ENCODE measurements around the gene F8. TPM values are rescaled to one million over a fixed set of nuclear protein-coding genes. Genes with fewer than 3 reads are reported as not detected.
"Not testable (repeated sequence)": the region's sequence is repeated elsewhere in the genome, so short reads cannot be mapped to it uniquely, and the experiment has no call there.

Gene F8
- total RNA-seq, 2 experiments from 2014 or later: 7.5 to 8.9 TPM

DNA sequence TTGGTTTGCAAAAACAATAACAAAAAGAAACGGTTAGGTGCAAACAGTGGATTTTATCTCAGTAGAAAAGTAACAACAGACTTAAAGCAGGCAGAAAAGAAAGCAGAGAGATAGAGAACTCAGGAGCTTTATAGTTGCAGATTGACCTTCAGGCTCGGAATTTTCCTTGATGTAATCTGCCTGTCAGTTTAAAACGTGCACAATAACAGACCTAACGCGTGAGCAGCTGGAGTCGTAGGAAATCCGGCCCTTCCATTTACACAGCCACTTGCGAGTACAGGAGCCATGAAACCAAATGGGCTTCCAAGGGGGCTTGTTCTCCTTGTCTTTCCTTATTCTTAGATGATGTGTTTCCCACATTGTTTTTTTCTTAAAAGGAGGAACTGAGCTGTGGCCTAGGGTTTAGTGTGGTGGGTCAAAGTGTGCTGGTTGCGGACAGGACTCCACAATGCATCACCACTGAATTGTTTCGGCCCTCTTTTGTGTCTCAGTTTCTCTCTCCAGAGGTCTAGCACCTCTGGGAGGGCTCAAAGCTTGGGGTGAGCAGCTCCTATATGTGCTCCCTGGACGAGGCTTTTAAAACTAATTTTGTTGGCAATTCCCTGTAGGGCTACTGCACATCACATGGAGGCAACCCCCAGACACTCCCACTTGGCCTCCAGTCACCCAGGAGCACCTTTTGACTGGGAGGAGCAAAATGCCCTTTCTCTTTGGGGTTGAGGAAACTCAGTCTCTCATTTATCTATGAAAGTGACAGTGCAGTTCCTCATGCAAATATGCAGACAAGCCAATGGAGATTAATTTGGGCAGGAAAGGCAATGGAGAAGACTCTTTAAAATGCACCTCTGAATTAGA lies 203.4 kb downstream of the F8 start:
- no peaks in the 10 kb centered on the region for H3K4me1 Mint-ChIP-seq (ENCODE audit: low read depth)
- POLR2A ChIA-PET: no interaction called here
- H3K27me3 Mint-ChIP-seq: no peaks in the 10 kb centered on the region
- intact Hi-C loops (cut with micrococcal nuclease): no loop called here
- no peak overlapping the region for H3K27ac Mint-ChIP-seq
- H3K4me3 Mint-ChIP-seq: no peak overlapping the region
- H3K9me3 Mint-ChIP-seq: no peaks in the 10 kb centered on the region
- no peak for DNase-seq
- H3K36me3 Mint-ChIP-seq: no peaks in the 10 kb centered on the region
- CTCF ChIA-PET: no interaction called here

GRCh38 chrX:154817048-154817618 lies 205.4 kb downstream of the F8 start:
- H3K27ac Mint-ChIP-seq; H3K9me3 Mint-ChIP-seq; DNase-seq; intact Hi-C loops (cut with micrococcal nuclease); H3K4me3 Mint-ChIP-seq; H3K36me3 Mint-ChIP-seq; H3K4me1 Mint-ChIP-seq (ENCODE audit: low read depth); H3K27me3 Mint-ChIP-seq; POLR2A ChIA-PET; CTCF ChIA-PET: not testable (repeated sequence)

DNA sequence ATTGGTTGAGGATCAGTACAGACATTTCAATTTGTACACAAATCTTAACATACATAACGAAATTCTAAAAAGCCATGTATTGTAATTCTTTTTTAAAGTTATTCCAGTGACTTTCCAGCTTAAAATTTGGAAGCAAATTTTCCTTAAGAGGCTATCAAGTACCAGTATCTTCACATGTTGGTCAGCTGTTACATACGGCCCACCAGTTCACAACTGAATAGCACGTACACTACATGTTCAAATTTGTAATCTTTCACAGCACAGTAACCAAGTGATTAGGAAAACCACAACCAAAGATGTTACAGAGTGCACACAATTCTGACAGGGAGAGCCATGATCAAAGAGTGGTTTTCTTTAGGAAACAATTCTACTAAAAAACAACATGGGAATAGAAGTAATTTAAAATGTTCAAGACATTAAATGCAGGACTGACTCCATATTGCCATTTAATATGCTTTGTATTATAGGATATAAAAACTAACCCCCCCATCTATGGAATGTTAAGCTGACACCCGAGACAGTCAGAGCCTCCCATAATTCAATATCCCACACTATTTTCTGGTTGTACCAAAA lies 206.1 kb downstream of the F8 start:
- DNase-seq; H3K4me1 Mint-ChIP-seq (ENCODE audit: low read depth); H3K27ac Mint-ChIP-seq; POLR2A ChIA-PET; intact Hi-C loops (cut with micrococcal nuclease); H3K36me3 Mint-ChIP-seq; H3K9me3 Mint-ChIP-seq; H3K27me3 Mint-ChIP-seq; H3K4me3 Mint-ChIP-seq; CTCF ChIA-PET: not testable (repeated sequence)

- ChIA-PET POLR2A (no interaction called here), CTCF (no interaction called here)
- Mint-ChIP-seq H3K4me3 (no peak overlapping the region), H3K9me3 (no peaks in the 10 kb centered on the region), H3K27ac (no peak overlapping the region), H3K27me3 (peaks cover 5% of the 10 kb centered on the region), H3K4me1 (ENCODE audit: low read depth) (no peaks in the 10 kb centered on the region), H3K36me3 (no peaks in the 10 kb centered on the region)
- no peak for DNase-seq
- intact Hi-C loops (cut with micrococcal nuclease): no loop called here
Observed at GRCh38 chrX:154815274-154815818, 207.2 kb downstream of the F8 start.

DNA sequence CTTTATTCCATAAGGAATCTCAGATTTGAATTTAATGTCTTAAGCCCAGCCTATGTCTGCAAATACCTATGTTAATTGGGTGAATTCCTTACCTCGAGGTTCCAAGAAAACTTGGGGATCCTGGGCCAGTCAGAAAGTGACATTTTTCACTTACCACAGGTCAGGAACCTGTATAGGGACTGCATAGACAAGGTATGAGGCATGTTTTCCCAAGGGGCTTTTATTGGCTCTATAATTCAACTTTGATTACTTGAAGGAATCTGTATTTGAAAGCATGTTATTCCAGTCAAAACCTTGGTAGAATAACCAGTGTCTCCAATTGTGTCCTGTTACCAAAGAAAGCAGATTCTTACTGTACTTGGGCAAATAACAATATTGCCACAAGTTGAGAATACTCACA lies 208.7 kb downstream of the F8 start:
- no peaks in the 10 kb centered on the region for H3K4me1 Mint-ChIP-seq (ENCODE audit: low read depth)
- H3K27ac Mint-ChIP-seq: no peak overlapping the region
- ChIA-PET POLR2A (no interaction called here), CTCF (no interaction called here)
- peaks cover 5% of the 10 kb centered on the region for H3K27me3 Mint-ChIP-seq
- DNase-seq: no peak
- no peak overlapping the region for H3K4me3 Mint-ChIP-seq
- H3K36me3 Mint-ChIP-seq: no peaks in the 10 kb centered on the region
- H3K9me3 Mint-ChIP-seq: no peaks in the 10 kb centered on the region
- intact Hi-C loops (cut with micrococcal nuclease): no loop called here

DNA sequence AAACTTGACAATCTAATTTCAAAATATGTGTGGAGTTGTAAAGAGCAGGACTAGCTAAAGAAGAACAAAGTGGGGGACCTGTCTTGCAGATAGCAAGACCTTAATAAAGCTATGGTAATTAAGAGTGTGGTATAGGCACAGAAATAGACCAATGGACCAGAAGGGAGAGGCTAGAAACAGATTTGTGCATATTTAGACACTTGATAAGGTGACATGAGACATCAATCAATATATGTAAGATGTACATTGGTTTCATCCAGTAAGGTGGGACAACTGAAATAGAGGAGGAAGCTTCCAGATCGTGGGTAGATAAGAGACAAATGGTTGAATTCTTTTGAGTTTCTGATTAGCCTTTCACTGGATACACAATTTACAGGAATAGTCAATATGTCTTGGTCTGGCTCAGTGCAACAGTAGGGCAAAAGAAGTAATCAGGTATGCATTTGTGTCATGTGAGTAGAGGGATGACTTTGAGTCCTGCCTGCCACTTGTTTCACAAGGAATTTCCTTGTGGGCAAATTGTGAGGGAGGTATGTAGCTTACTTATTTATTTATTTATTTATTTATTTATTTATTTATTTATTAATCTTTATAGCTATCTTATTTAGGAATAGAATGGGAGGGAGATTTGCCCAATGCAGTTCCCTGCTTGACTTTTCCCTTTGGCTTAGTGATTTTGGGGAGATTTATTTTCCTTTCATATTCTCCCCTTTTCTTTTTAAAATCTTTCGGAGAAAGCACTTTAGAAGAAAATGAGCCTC lies 210.0 kb downstream of the F8 start:
- ChIA-PET POLR2A (no interaction called here), CTCF (interaction anchor here (0.6 to 1.5 kb wide), 3 partner anchors 9 to 310 kb away, joined by 3 to 5 read pairs (median 3); no protein-coding TSS in a partner anchor)
- H3K27me3 Mint-ChIP-seq: peaks cover 5% of the 10 kb centered on the region
- no peak overlapping the region for H3K27ac Mint-ChIP-seq
- no peak for DNase-seq
- no peak overlapping the region for H3K4me3 Mint-ChIP-seq
- intact Hi-C loops (cut with micrococcal nuclease): no loop called here
- H3K36me3 Mint-ChIP-seq: no peaks in the 10 kb centered on the region
- H3K9me3 Mint-ChIP-seq: no peaks in the 10 kb centered on the region
- H3K4me1 Mint-ChIP-seq (ENCODE audit: low read depth): no peaks in the 10 kb centered on the region

DNA sequence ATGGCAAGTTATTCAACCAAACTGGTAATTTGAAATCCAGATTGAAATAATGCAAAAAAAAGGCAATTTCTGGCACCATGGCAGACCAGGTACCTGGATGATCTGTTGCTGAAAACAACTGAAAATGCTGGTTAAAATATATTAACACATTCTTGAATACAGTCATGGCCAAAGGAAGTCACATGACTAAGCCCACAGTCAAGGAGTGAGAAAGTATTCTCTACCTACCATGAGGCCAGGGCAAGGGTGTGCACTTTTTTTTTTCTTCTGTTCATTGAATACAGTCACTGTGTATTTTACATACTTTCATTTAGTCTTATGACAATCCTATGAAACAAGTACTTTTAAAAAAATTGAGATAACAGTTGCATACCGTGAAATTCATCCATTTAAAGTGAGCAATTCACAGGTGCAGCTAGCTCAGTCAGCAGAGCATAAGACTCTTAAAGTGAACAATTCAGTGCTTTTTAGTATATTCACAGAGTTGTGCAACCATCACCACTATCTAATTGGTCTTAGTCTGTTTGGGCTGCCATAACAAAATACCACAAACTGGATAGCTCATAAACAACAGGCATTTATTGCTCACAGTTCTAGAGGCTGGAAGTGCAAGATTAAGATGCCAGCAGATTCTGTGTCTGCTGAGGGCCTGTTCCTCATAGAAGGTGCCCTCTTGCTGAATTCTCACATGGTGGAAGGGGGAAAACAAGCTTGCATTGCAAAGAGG lies 212.4 kb downstream of the F8 start:
- no peak for DNase-seq
- intact Hi-C loops (cut with micrococcal nuclease): no loop called here
- no peaks in the 10 kb centered on the region for H3K9me3 Mint-ChIP-seq
- ChIA-PET CTCF (no interaction called here), POLR2A (no interaction called here)
- peaks cover 5% of the 10 kb centered on the region for H3K27me3 Mint-ChIP-seq
- no peaks in the 10 kb centered on the region for H3K36me3 Mint-ChIP-seq
- H3K27ac Mint-ChIP-seq: no peak overlapping the region
- peaks cover 7% of the 10 kb centered on the region for H3K4me1 Mint-ChIP-seq (ENCODE audit: low read depth)
- no peak overlapping the region for H3K4me3 Mint-ChIP-seq

GRCh38 chrX:154806837-154807501 lies 215.6 kb downstream of the F8 start:
- Mint-ChIP-seq H3K27ac (no peak overlapping the region), H3K4me3 (no peak overlapping the region), H3K36me3 (no peaks in the 10 kb centered on the region), H3K9me3 (no peaks in the 10 kb centered on the region), H3K4me1 (ENCODE audit: low read depth) (peaks cover 22% of the 10 kb centered on the region), H3K27me3 (no peaks in the 10 kb centered on the region)
- ChIA-PET CTCF (no interaction called here), POLR2A (no interaction called here)
- no peak for DNase-seq
- intact Hi-C loops (cut with micrococcal nuclease): no loop called here

DNA sequence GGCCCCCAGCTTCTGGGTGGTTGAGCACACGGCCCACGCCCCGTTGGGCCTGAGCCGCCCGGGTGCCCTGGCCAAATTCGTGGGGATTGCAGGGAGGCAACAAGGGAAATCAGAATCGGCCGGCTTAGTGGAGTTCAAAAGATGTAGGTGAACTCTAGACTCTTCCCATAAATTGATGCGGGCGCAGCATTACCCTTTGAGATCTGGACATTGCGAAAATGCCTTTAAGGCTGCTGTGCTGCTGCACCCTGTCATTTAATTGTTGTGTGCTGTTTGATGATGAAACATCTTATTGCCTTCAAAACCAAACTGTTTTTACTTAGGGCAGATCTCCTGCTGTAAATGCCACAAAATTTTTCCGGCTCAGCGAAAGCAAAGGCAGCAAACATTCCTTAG lies 216.8 kb downstream of the F8 start:
- no peak overlapping the region for H3K27ac Mint-ChIP-seq
- no peak for DNase-seq
- CTCF ChIA-PET: interaction anchor here (0.7 to 1.0 kb wide), 3 partner anchors 35 to 77 kb away, joined by 3 to 5 read pairs (median 3); no protein-coding TSS in a partner anchor
- H3K4me1 Mint-ChIP-seq (ENCODE audit: low read depth): peaks cover 27% of the 10 kb centered on the region
- intact Hi-C loops (cut with micrococcal nuclease): no loop called here
- no peaks in the 10 kb centered on the region for H3K27me3 Mint-ChIP-seq
- no peaks in the 10 kb centered on the region for H3K9me3 Mint-ChIP-seq
- H3K36me3 Mint-ChIP-seq: no peaks in the 10 kb centered on the region
- POLR2A ChIA-PET: interaction anchor here (0.6 to 1.7 kb wide), 2 partner anchors 29 to 39 kb away, joined by 3 to 4 read pairs; no protein-coding TSS in a partner anchor
- H3K4me3 Mint-ChIP-seq: peak overlapping the region; percentile 76

DNA sequence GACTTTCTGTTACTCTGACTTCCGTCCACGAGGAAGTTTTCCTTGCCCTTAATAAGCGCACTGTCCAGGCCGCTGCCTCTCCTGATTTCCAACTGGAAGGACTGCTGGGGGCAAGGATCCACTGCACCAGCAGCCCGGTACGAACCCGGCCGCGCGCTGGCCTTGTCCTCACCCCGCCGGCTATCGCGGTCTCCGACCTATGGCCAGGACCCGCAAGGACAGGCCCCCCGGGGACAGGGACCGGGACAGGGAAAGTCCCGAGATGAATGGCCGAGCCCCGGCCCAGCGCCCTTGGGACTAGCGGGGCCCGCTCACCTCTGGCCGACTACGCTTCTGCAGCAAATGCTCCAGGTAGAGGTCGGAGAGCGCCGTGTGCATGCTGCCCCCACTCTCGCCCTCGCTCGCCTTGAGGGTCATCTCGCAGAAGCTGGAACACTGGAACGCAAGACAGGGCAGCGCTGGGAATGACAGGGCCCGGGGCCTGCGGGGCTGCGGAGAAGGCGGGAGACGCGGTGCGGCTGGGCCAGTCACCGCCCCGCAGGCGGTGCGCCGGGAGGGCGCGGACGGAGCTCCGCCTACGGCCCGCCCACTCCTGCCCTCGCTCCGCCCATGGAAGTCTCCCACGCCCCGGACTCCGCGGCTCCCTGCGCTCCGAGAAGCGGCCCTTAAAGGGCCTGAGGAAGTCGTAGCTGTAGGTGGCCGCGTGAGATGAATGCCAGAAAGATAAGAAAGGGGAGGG lies 217.4 kb downstream of the F8 start, which contains the start of gene MPP1:
TSS of gene MPP1 (minus strand) at position 529 of the 739 bp plus-strand sequence. CDS start at position 417, 112 bp downstream.
- DNase-seq: peak; percentile 81
- Mint-ChIP-seq H3K4me1 (ENCODE audit: low read depth) (peaks cover 32% of the 10 kb centered on the region), H3K27ac (no peak within 1 kb of the TSS), H3K9me3 (no peaks in the 10 kb centered on the region), H3K27me3 (no peaks in the 10 kb centered on the region), H3K4me3 (peak within 1 kb of the TSS; percentile 76), H3K36me3 (no peaks in the 10 kb centered on the region)
- ChIA-PET CTCF (interaction anchor here (0.7 to 1.0 kb wide), 3 partner anchors 35 to 77 kb away, joined by 3 to 5 read pairs (median 3); no protein-coding TSS in a partner anchor), POLR2A (interaction anchor here (0.6 to 1.7 kb wide), 2 partner anchors 29 to 38 kb away, joined by 3 to 4 read pairs; no protein-coding TSS in a partner anchor)
- intact Hi-C loops (cut with micrococcal nuclease): no loop called here

Data from activated CD4-positive, alpha-beta memory T cell treated with anti-CD3 and anti-CD28 coated beads for 36 hours (primary cell).